ENCODE measurements around the gene RAB10. TPM values are rescaled to one million over a fixed set of nuclear protein-coding genes. Genes with fewer than 3 reads are reported as not detected.
A peak's percentile ranks its signal among the peaks of the same experiment; 100 is the strongest.
"Not testable (repeated sequence)": the region's sequence is repeated elsewhere in the genome, so short reads cannot be mapped to it uniquely, and the experiment has no call there.

RAB10 gene
- total RNA-seq, 3 donors from 2014 or later, result 135 to 155 (median 146) TPM

DNA sequence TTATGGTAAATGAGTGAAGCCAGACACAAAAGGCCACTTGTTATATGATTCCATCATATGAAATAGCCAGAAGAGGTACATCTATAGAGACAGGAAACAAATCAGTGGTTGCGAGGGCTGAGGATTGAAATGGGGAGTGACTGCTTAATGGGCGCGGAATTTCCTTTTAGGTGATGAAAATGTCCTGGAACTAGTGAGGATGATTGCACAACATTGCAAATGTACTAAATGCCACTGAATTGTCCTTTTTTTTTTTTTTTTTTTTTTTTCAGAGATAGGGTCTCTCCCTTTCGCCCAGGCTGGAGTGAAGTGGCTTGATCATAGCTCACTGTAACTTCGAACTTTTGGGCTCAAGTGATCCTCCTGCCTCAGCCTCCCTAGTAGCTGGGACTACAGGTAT is 123.7 kb downstream of the RAB10 start:
- ATAC-seq (no peak), DNase-seq (no peak)
- Mint-ChIP-seq H3K4me1 (ENCODE audit: low read depth) (no peaks in the 10 kb centered on the region), H3K27me3 (ENCODE audit: low read depth) (no peaks in the 10 kb centered on the region), H3K9me3 (no peaks in the 10 kb centered on the region), H3K4me3 (no peak overlapping the region), H3K36me3 (ENCODE audit: insufficient read depth) (no peaks in the 10 kb centered on the region)

DNA sequence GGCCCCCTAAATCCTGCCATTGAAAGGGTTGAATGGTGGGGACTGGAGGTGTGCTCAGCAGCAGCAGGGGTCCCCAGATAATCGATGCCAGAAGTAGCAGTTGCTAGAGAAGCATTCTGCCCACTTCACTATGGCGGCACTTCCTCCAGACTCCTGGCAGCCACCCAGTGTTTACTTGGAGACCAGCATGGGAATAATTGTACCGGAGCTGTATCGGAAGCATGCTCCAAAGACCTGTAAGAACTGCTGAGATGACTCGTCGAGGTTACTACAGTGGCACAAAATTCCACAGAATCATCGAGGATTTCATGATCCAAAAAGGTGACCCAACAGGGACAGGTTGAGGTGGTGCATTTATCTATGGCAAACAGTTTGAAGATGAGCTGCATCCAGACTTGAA is 128.0 kb downstream of the RAB10 start:
- H3K36me3 Mint-ChIP-seq (ENCODE audit: insufficient read depth), result no peaks in the 10 kb centered on the region
- DNase-seq (no peak), ATAC-seq (no peak)
- no peaks in the 10 kb centered on the region for H3K4me1 Mint-ChIP-seq (ENCODE audit: low read depth)
- H3K27me3 Mint-ChIP-seq (ENCODE audit: low read depth), result no peaks in the 10 kb centered on the region
- H3K9me3 Mint-ChIP-seq, result no peaks in the 10 kb centered on the region
- H3K4me3 Mint-ChIP-seq, result no peak overlapping the region

GRCh38 chr2:26162963-26163362 is 129.1 kb downstream of the RAB10 start:
- H3K36me3 Mint-ChIP-seq (ENCODE audit: insufficient read depth), result no peaks in the 10 kb centered on the region

GRCh38 chr2:26164231-26164630 is 130.3 kb downstream of the RAB10 start:
- Mint-ChIP-seq H3K9me3 (no peaks in the 10 kb centered on the region), H3K4me1 (ENCODE audit: low read depth) (no peaks in the 10 kb centered on the region), H3K4me3 (no peak overlapping the region), H3K36me3 (ENCODE audit: insufficient read depth) (no peaks in the 10 kb centered on the region), H3K27me3 (ENCODE audit: low read depth) (no peaks in the 10 kb centered on the region)
- ATAC-seq (no peak), DNase-seq (no peak)

More at GRCh38 chr2:26162963-26163362, 129.1 kb downstream of the RAB10 start:
- Mint-ChIP-seq H3K4me1 (ENCODE audit: low read depth) (no peaks in the 10 kb centered on the region), H3K4me3 (no peak overlapping the region), H3K27me3 (ENCODE audit: low read depth) (no peaks in the 10 kb centered on the region), H3K9me3 (no peaks in the 10 kb centered on the region)
- ATAC-seq (no peak), DNase-seq (no peak)

DNA sequence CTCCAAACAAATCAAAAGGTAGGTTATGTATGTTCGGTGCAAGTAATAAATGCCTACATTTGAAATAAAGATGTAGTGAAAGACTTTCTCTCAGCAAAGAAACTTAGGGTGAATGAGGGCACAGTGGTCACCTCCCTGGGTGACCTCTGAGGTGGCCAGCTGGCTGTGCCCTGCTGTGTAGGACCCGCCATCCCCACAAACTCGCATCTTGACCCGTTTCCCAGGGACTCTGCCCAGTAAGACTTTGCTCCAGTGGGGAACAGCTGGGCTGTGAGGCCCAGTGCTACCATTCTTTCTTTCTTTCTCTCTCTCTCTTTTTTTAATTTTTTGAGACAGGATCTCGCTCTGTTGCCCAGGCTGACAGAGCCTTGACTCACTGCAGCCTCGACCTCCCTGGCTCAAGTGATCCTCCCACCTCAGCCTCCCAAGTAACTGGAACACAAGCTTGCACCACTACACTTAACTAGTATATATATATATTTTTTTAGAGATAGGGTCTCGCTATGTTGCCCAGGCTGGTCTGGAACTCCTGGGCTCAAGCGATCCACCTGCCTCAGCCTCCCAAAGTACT is 130.8 kb downstream of the RAB10 start:
- ATAC-seq, result no peak
- Mint-ChIP-seq H3K4me1 (ENCODE audit: low read depth) (no peaks in the 10 kb centered on the region), H3K9me3 (no peaks in the 10 kb centered on the region), H3K36me3 (ENCODE audit: insufficient read depth) (no peaks in the 10 kb centered on the region), H3K27me3 (ENCODE audit: low read depth) (no peaks in the 10 kb centered on the region), H3K4me3 (no peak overlapping the region)
- DNase-seq, result no peak

DNA sequence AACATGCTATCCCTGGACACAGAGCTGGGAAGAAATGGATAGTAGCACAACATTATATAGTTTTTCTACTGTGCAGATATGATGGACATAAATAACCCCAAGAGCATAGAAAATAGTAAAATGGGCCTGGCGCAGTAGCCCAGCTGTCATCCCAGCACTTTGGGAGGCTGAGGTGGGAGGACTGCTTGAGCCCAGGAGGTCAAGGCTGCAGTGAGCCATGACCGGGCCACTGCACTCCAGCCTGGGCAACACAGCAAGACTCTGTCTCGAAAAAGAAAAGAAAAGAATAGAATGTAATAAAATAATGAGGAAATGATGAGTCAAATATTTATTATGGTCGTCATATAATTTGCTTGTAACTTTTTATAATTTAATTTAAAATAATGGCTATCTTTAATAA is 131.5 kb downstream of the RAB10 start:
- Mint-ChIP-seq H3K4me3 (no peak overlapping the region), H3K4me1 (ENCODE audit: low read depth) (no peaks in the 10 kb centered on the region), H3K27me3 (ENCODE audit: low read depth) (no peaks in the 10 kb centered on the region), H3K36me3 (ENCODE audit: insufficient read depth) (no peaks in the 10 kb centered on the region), H3K9me3 (no peaks in the 10 kb centered on the region)
- no peak for ATAC-seq
- DNase-seq, result no peak

GRCh38 chr2:26166541-26166940 is 132.7 kb downstream of the RAB10 start:
- H3K36me3 Mint-ChIP-seq (ENCODE audit: insufficient read depth); H3K27me3 Mint-ChIP-seq (ENCODE audit: low read depth); H3K9me3 Mint-ChIP-seq; H3K4me1 Mint-ChIP-seq (ENCODE audit: low read depth); ATAC-seq; H3K4me3 Mint-ChIP-seq; DNase-seq: not testable (repeated sequence)

- Mint-ChIP-seq H3K9me3 (no peaks in the 10 kb centered on the region), H3K36me3 (ENCODE audit: insufficient read depth) (no peaks in the 10 kb centered on the region), H3K4me1 (ENCODE audit: low read depth) (peaks cover 9% of the 10 kb centered on the region), H3K4me3 (no peak overlapping the region), H3K27me3 (ENCODE audit: low read depth) (peaks cover 16% of the 10 kb centered on the region)
- ATAC-seq (no peak), DNase-seq (no peak)
Measured at GRCh38 chr2:26168785-26169184, 134.9 kb downstream of the RAB10 start.

GRCh38 chr2:26169226-26169625 is 135.3 kb downstream of the RAB10 start:
- Mint-ChIP-seq H3K4me1 (ENCODE audit: low read depth) (peaks cover 9% of the 10 kb centered on the region), H3K9me3 (no peaks in the 10 kb centered on the region), H3K36me3 (ENCODE audit: insufficient read depth) (no peaks in the 10 kb centered on the region), H3K4me3 (no peak overlapping the region), H3K27me3 (ENCODE audit: low read depth) (peaks cover 17% of the 10 kb centered on the region)
- DNase-seq (no peak), ATAC-seq (no peak)

DNA sequence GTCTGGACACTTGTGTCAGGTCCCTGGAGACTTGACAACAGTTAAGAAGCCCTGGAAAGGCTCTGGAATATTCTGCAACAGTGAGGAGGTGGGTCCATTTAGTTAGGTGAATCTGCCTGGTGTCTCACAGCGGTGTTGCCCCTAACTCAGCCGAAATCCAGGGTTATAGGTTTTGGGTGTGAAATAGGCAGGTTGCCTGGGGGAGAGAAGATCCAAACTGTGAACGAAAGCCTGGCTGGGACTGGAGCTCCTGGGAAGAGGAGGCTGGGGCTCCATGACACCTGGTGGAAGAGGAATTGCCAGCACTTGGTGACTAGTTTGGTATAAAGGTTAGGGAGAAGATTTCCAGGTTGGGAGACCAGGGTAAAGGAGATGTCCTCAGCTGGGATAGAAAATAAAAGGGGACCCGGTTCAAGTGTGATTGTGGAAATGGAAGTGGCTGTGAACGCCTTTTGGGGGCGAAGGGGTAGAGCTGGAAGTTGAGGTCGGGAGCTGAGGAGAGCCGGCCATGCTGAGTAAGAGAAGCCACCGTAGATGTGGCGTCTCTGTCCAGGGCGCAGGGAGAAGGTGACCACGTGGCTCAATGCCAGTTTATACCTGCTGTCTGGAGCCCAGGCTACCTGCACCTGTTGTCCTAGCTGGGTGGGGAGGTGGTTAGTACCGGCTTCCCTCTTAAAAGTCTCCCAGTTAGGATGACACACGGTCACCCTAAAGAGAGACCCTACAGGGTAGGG is 136.0 kb downstream of the RAB10 start:
- ATAC-seq, result no peak
- DNase-seq, result no peak
- Mint-ChIP-seq H3K9me3 (no peaks in the 10 kb centered on the region), H3K36me3 (ENCODE audit: insufficient read depth) (no peaks in the 10 kb centered on the region), H3K27me3 (ENCODE audit: low read depth) (peaks cover 23% of the 10 kb centered on the region), H3K4me1 (ENCODE audit: low read depth) (peaks cover 15% of the 10 kb centered on the region), H3K4me3 (no peak overlapping the region)

GRCh38 chr2:26170795-26171194 is 136.9 kb downstream of the RAB10 start:
- peaks cover 15% of the 10 kb centered on the region for H3K4me1 Mint-ChIP-seq (ENCODE audit: low read depth)
- no peak overlapping the region for H3K4me3 Mint-ChIP-seq
- ATAC-seq (no peak), DNase-seq (no peak)
- no peaks in the 10 kb centered on the region for H3K36me3 Mint-ChIP-seq (ENCODE audit: insufficient read depth)
- H3K27me3 Mint-ChIP-seq (ENCODE audit: low read depth), result peaks cover 26% of the 10 kb centered on the region
- H3K9me3 Mint-ChIP-seq, result no peaks in the 10 kb centered on the region

DNA sequence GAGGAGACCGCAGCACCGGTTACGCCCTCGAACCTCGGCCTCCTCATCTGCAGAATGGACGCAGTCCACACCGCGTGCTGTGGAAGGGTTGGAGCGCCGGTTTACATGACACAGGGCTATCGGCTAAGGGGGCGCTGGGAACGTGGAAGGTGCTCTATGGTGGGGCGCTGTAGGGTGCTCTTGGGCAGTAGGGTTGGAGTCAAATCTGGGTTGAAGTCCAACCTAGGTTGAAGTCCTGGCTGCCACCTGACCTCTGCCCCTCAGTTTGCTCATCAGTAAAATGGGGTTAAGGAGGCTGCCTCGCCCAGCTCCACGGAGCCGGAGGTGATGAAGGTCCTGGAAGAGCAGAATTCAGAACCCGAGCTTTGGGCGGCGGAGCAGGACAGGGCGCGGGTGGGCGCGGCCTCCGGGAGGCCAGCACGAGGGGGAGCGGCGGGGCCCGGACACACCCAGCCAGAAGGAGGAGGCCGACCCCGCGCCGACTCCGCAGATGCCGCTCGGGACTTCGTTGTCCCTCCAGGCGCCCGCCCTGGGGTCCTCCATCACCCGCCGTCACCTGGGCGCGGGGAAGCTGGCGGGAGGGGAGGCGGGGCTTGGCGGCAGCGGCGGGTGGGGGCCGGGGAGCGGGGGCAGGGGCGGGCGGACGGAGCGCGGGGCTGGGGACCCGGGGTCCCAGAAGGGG is 138.4 kb downstream of the RAB10 start:
- Mint-ChIP-seq H3K4me1 (ENCODE audit: low read depth) (peaks cover 15% of the 10 kb centered on the region), H3K9me3 (no peaks in the 10 kb centered on the region), H3K4me3 (peak overlapping the region; percentile 79), H3K27me3 (ENCODE audit: low read depth) (peaks cover 35% of the 10 kb centered on the region), H3K36me3 (ENCODE audit: insufficient read depth) (no peaks in the 10 kb centered on the region)
- no peak for DNase-seq
- peak in 1 of 2 donors; percentile 19 for ATAC-seq

GRCh38 chr2:26172871-26173775 is 139.2 kb downstream of the RAB10 start, which contains the start of gene GAREM2:
TSS of gene GAREM2 (plus strand) at chr2:26173088. CDS start at chr2:26173221, 133 bp downstream.
- ATAC-seq, result peak; percentile 29 to 42

More at GRCh38 chr2:26172871-26173775, 139.2 kb downstream of the RAB10 start, which contains the start of gene GAREM2:
- DNase-seq, result no peak
- peak within 1 kb of the TSS; percentile 79 for H3K4me3 Mint-ChIP-seq
- no peaks in the 10 kb centered on the region for H3K9me3 Mint-ChIP-seq
- H3K36me3 Mint-ChIP-seq (ENCODE audit: insufficient read depth), result no peaks in the 10 kb centered on the region
- H3K27me3 Mint-ChIP-seq (ENCODE audit: low read depth), result peaks cover 35% of the 10 kb centered on the region
- H3K4me1 Mint-ChIP-seq (ENCODE audit: low read depth), result peaks cover 15% of the 10 kb centered on the region
